Activated T-helper 1 cell treated with Interleukin-2 at 50 U/mL for 16 hours (primary cell): ENCODE data around the gene PSMB1.
"Not testable (repeated sequence)": the region's sequence is repeated elsewhere in the genome, so short reads cannot be mapped to it uniquely, and the experiment has no call there.

Experiments
- DNase-seq: peaks from one replicate; pipeline ENCODE4 v3.0.0-alpha.2; 2020; ENCODE audit warnings: low read depth

The PSMB1 gene

GRCh38 chr6:170535004-170535403, 18.1 kb downstream of the PSMB1 start:
- no peak for DNase-seq

- DNase-seq = no peak
Measured at GRCh38 chr6:170533792-170534191, 19.3 kb downstream of the PSMB1 start.

GRCh38 chr6:170532867-170533488, 20.1 kb downstream of the PSMB1 start:
- no peak for DNase-seq

GRCh38 chr6:170529839-170530469, 23.2 kb downstream of the PSMB1 start:
- DNase-seq = peak; percentile 38

GRCh38 chr6:170527995-170528394, 25.1 kb downstream of the PSMB1 start:
- not testable (repeated sequence) for DNase-seq

GRCh38 chr6:170525795-170526194, 27.3 kb downstream of the PSMB1 start:
- no peak for DNase-seq

- no peak for DNase-seq
Measured at GRCh38 chr6:170524172-170524502, 29.0 kb downstream of the PSMB1 start.

- DNase-seq = no peak
Measured at GRCh38 chr6:170523256-170524171, 29.6 kb downstream of the PSMB1 start.

GRCh38 chr6:170522565-170523183, 30.4 kb downstream of the PSMB1 start:
- DNase-seq = no peak

GRCh38 chr6:170516783-170517616, 36.1 kb downstream of the PSMB1 start:
- DNase-seq = peak; percentile 3

- no peak for DNase-seq
Measured at GRCh38 chr6:170514908-170515307, 38.2 kb downstream of the PSMB1 start.

GRCh38 chr6:170512249-170512648, 40.9 kb downstream of the PSMB1 start:
- DNase-seq = no peak

- DNase-seq = no peak
Measured at GRCh38 chr6:170510631-170511030, 42.5 kb downstream of the PSMB1 start.

GRCh38 chr6:170509723-170510018, 43.4 kb downstream of the PSMB1 start:
- no peak for DNase-seq

- not testable (repeated sequence) for DNase-seq
Measured at GRCh38 chr6:170508892-170509722, 44.0 kb downstream of the PSMB1 start.

- DNase-seq = not testable (repeated sequence)
Measured at GRCh38 chr6:170508275-170508674, 44.8 kb downstream of the PSMB1 start.

- DNase-seq = not testable (repeated sequence)
Measured at GRCh38 chr6:170507728-170508127, 45.4 kb downstream of the PSMB1 start.

GRCh38 chr6:170506446-170506845, 46.7 kb downstream of the PSMB1 start:
- DNase-seq = no peak

GRCh38 chr6:170505306-170505705, 47.8 kb downstream of the PSMB1 start:
- DNase-seq = no peak

GRCh38 chr6:170504479-170504878, 48.6 kb downstream of the PSMB1 start:
- no peak for DNase-seq

GRCh38 chr6:170503414-170503761, 49.7 kb downstream of the PSMB1 start:
- no peak for DNase-seq
